ENCODE results near the gene FAM237B. TPM values are rescaled to one million over a fixed set of nuclear protein-coding genes. Genes with fewer than 3 reads are reported as not detected.
"Not testable (repeated sequence)": the region's sequence is repeated elsewhere in the genome, so short reads cannot be mapped to it uniquely, and the experiment has no call there.

FAM237B gene
- not detected in 2 replicates for total RNA-seq

DNA sequence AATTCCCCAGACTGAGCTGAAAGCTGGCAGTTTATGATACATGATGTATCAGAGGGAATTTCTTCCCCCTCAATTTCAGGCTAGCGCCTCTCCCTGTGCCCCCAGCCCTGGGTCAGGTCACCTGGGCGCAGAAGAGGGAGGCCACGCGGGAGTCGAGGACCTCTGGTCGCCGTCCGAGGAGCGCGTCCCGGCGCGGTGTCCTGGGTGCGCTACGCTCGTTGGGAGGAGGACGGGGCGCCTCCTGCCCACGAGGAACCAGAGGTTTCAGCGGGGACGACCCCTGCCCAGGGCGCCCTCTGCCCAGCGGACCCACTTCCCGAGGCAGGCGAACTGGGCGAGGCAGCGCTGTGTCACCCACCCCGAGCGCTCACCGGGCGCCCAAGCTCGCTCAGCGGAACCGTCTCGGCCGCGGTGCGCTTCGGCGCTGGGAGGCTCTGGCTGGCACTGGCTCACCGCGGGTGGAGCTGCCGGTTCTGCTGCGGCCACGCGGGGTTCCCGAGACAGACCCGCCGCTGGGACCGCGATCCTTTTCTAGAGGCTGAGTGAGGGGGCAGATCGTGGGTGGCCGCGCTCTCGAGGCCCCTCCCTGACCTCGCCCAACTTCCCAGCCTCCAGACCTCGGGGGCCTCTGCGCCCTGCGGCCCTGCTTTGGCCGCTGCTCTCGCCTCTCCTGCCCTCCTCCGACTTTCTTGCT is at the start of gene FAM237B:
Gene FAM237B (minus strand): TSS at position 504 of the 694 bp plus-strand sequence. CDS start 1,556 bp downstream, outside the sequence.
- DNase-seq (ENCODE audit: low read depth, low spot score), result no peak

DNA sequence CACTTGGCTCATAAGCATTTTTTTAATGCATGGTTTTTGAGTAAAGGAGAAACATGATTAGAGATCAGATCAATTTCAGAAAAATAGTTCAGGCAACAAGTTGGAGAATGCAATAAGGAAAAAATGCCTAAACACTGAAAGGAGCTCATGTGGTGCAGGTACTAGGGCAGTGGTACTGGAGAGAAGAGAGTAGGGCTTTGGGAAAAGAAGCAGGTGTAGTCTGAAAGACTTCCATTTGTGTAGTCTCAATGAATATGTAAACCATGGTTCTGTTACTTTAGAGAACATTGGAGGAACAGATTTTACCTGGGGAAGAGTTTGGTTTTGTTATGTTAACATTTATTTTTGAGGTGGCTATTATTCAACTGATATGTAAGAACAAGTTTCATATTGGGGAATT is 30.9 kb upstream of the FAM237B start:
- no peak for DNase-seq (ENCODE audit: low read depth, low spot score)

DNA sequence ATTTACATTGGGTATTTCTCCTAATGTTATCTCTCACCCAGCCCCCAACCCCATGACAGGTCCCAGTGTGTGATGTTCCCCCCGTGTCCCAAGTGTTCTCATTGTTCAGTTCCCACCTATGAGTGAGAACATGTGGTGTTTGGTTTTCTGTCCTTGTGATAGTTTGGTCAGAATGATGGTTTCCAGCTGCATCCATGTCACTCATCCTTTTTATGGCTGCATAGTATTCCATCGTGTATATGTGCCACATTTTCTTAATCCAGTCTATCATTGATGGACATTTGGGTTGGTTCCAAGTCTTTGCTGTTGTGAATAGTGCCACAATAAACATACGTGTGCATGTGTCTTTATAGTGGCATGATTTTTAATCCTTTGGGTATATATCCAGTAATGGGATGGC is 28.9 kb upstream of the FAM237B start:
- DNase-seq (ENCODE audit: low read depth, low spot score), result not testable (repeated sequence)

DNA sequence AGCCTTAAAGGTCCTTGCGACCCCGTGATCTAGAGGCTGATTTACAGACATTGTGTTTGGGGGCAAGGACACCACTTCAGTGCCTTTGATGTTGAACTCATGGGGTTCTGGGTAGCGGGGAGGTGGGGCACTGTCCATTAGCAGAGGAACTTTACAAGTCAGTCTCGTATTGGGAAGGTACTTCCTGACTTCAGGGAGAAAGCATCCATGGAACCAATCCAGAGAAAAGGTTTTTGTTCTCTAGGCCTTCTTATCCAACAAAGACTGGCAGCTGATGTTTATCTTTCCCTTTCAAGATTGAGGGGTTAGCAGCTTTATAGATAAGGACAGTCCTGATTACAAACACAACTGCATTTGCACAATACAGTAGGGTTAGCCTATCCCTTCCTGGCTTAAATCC is 28.2 kb upstream of the FAM237B start:
- no peak for DNase-seq (ENCODE audit: low read depth, low spot score)

DNA sequence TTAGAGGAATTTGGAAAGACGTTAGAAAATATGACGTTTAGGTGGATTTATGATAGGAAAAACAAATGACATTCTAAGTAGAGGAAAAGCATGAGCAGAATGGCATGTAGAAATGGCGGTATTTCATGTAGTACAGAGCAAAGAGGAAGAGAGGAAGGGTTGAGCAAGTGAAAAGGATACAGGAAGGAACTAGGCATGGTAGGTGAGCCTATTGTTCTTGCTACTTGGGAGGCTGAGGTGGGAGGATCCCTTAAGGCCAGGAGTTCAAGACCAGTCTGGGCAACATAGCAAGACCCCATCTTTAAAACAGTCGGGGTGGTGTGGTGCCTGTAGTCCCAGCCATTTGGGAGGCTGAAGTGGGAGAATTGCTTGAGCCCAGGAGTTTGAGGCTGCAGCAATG is 26.7 kb upstream of the FAM237B start:
- DNase-seq (ENCODE audit: low read depth, low spot score), result no peak

DNA sequence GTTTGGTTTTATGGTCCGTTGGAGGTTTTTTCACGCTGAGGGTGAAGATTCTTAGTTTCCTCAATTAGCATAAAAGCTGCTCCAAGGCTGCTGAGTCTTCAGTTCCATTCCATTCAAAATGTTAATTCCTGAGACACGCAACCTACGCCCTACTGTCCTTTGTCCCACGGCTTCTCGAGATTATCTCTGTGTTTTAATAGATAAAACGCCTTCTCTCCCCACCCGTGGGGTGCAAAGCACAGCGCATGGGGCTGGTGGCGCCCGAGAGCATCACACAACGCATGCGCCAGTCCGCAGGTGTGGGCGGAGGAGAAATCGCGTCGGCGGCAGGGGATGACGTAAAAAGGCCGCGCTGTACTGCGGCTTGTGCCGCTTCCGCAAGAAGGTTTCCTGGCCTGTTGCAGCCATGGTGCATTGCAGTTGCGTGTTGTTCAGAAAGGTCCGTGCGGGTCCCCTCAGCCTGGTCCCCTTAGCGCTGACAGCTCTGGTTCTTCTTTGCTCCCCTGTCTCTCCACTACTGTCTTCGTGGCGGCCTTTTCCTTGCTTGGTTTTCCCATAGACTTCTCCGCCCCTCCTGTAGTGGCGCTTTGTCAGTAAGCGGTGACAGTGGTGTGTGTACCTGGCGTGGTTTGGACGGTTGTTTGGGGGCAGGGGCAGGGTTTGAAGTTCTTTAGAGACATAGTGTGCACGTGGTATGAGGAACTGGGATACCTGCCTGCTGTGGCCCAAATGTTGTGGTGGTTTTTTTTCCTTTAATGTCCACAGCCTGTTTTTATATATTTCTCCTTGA is 25.4 kb upstream of the FAM237B start, which contains the start of gene GTPBP10:
Gene GTPBP10 (plus strand): TSS at position 381 of the 790 bp plus-strand sequence. CDS start 26 bp downstream, at position 407.
- DNase-seq (ENCODE audit: low read depth, low spot score), result peak; percentile 81

DNA sequence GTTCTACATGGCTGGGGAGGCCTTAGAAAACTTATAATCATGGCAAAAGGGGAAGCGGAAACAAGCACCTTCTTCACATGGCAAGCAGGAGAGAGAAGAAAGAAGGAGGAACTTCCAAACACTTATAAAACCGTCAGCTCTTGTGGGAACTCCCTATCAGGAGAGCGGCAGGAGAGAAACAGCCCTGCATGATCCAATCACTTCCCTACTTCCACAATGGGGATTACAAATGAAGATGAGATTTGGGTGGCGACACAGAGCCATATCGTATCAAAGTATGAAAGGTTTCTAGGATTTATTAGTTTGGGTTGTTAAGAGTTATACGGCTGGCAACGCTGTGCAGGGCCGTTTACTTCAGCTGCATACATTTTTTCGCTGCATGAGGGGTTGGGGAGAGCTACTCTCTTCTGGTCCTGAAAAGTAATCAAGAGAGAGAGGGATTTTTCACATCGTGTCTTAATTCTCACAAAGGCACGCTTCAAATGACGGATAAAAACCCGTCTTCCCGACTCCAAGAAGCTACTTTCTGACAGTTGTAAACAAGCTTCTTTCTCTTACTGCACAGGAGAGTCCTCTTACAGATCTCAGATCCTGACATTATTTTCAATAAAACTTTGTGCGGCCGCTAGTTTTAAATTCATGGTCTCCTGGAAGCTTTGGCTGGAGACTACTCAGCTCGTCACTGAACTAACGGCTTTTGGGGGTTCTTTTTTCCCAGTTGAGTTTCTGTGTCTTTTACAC is 24.7 kb upstream of the FAM237B start:
- DNase-seq (ENCODE audit: low read depth, low spot score), result no peak

DNA sequence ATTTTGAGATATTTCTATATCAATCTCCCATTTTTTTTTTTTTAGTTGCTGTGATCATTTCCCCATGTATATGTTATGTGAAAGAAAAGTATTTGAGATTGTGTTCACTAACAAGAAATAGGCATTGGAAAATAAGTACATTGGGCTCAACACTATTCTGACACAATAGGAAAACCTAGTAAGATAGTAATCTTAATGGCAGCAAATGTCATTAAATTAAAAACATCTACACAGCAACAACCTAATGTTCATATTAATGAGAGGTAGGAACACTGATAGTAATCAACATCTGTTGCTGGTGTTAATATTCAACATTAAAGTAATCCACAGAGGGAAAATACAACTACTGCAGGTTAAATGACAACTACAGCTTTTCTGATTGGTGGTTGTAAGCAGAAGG is 23.9 kb upstream of the FAM237B start:
- DNase-seq (ENCODE audit: low read depth, low spot score), result no peak

DNA sequence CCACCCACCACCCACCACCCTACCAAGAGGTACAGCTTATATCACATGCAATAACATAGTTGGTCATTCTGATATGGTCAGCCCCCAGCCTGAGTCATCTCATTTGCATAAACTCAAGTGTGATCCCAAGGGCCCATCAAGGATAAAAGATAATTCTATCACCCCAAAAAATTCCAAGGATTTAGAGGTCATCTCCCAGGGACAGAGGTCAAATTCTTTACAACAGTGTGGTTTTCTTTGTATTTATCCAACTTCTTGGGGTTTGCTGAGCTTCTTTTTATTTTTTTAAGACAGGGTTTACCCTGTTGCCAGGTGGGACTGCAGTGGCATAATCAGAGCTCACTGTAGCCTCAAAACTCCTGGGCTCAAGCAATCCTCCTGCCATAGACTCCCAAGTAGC is 16.0 kb upstream of the FAM237B start:
- DNase-seq (ENCODE audit: low read depth, low spot score), result no peak

DNA sequence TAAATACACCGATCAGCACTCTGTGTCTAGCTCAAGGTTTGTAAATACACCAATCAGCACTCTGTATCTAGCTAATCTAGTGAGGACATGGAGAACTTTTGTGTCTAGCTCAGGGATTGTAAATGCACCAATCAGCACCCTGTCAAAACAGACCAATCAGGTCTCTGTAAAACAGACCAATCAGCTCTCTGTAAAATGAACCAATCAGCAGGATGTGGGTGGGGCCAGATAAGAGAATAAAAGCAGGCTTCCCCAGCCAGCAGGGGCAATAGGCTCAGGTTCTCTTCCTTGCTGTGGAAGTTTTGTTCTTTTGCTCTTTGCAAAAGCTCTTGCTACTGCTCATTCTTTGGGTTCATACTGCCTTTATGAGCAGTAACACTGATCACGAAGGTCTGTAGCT is 13.8 kb upstream of the FAM237B start:
- not testable (repeated sequence) for DNase-seq (ENCODE audit: low read depth, low spot score)

DNA sequence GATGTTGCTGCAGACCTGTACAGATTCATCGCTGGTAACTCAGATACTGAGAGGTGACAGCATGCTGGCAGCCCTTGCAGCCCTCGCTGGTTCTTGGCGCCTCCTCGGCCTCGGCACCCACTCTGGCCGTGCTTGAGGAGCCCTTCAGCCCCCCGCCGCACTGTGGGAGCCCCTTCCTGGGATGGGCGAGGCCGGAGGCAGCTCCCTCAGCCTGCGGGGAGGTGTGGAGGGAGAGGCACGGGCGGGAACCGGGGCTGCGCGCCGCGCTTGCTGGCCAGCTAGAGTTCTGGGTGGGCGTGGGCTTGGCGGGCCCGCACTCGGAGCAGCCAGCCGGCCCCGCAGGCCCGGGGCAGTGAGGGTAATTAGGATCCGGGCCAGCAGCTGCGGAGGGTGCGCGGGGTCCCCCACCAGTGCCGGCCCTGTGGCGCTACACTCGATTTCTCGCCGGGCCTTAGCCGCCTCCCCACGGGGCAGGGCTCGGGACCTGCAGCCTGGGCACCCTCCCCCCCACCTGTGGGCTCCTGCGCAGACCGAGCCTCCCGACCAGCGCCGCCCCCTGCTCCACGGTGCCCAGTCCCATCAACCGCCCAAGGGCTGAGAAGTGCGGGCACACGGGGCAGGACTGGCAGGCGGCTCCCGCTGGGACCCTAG is 13.2 kb upstream of the FAM237B start:
- DNase-seq (ENCODE audit: low read depth, low spot score), result no peak

DNA sequence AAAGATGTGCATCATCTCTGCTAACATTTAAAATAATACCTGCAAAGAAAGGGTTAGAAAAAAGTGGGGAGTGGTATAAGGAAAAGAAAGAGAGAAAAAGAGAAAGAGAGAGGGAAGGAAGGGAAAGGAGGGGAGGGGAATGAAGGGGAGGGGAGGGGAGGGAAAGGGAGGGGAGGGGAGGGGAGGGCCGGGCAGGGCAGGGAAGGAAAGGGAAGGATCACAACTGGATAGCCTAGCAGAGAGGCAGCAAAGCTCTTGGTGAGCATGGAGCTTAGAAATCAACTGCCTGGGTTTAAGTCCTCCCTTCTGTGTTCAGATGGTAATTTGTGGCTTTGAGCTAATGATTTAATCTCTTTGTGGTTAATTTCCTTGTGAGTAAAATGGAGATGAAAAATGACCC is 5.4 kb upstream of the FAM237B start:
- DNase-seq (ENCODE audit: low read depth, low spot score), result no peak

DNA sequence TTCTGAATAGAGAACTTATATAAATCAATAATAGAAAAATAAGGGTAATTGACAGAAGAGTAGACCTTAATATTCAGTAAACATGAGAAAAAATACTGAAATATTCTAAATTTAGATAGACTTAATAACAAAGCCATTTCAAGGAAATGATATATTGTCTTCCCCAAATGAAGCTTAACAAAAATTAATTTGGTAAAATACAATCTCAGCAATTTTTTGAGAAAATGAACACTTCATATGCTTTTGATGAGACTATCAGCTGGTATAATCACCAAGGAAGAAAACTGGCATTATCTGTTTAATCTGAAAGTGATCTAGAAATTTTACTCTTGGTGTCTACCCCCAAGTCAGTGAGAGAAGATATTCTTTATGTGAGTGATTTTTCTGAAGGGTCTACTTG is 1.7 kb upstream of the FAM237B start:
- DNase-seq (ENCODE audit: low read depth, low spot score), result no peak

DNA sequence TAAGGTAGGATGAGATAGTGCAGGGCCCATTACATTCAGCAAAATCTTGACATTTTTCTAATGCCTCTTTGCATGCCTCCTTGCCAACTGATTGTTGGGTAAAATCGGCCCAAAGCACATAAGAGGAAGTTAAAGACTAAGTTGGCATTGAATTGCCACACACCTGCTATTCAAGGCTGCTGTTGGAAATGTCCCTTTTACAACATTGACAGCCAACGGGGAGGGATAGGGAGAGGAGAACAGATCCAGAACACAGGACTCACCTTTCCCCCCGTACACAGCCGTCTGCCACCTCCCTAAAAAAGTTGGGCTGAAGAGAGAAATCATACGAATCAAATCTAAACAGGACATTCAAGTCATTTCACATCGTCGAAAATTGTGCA is 695 bp downstream of the FAM237B start:
- no peak for DNase-seq (ENCODE audit: low read depth, low spot score)

DNA sequence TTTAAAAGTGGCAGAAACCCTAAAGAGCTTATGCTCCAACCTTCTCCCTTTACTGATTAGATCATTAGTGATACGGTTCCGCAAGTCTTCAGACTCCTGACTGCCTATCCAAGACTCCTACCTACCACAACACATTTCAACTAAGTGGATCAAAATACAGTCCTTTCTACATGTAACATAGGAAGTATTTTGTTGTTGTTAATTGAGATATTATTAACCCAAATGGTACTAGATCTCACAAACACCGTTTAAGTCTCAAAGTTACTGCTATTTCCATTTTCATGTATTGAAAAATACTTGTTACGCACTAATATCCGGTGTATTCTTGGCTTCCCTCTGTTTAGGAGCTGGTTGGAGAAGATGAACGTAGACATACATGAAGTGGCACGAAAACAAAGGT is 1.1 kb downstream of the FAM237B start:
- DNase-seq (ENCODE audit: low read depth, low spot score), result no peak

DNA sequence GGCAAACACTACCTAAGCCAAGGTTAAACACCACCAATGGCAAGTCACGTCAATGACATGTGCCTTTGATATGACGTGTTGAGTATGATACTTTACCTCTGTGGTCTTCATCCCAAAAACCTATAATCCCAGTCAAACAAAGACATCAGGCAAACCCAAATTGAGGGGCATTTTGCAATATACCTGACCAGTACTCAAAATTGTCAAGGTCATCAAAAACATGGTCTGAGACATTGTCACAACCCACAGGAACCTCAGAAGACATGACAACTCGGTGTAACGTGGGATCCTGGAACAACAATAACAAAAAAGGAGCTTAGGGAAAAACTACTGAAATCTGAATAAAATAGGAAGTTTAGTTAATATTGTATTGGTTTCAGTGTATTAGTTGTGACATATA is 7.2 kb downstream of the FAM237B start:
- no peak for DNase-seq (ENCODE audit: low read depth, low spot score)

DNA sequence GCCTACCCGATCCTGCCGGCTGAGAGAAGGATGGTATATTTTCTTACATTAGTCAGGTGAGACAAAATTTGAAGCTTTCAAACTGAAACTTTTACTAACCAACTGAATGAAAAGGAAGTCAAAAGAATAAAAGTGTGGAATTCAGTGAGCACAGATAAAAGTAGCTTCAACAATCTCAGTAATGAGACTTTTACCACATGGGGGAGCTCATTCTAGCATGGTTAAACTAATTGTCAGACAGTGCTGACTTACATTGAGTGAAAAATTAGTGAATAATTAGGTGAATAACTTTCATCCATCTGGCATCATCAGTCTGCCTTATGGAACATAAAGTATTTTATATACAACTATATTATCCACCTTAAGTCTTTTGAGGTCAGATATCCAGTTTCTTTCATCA is 8.4 kb downstream of the FAM237B start:
- no peak for DNase-seq (ENCODE audit: low read depth, low spot score)

DNA sequence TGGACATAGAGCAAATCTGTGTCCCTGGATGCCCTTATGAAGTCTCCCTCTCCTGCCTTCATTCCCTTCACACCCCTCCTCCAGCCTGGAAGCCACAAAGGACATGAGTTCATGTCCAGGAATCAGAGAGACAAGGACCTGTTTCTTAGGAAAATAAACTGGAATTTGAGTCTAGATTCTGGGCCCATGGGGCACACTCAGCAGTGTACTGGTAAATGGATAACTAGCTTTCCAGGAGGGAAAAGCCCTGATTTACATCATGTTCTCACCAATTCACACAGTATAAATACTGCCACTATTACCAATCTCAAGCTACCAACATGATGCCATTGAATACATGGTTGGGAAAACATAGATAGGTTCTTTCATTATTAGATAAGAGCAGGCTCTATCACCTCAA is 9.9 kb downstream of the FAM237B start:
- DNase-seq (ENCODE audit: low read depth, low spot score), result no peak

DNA sequence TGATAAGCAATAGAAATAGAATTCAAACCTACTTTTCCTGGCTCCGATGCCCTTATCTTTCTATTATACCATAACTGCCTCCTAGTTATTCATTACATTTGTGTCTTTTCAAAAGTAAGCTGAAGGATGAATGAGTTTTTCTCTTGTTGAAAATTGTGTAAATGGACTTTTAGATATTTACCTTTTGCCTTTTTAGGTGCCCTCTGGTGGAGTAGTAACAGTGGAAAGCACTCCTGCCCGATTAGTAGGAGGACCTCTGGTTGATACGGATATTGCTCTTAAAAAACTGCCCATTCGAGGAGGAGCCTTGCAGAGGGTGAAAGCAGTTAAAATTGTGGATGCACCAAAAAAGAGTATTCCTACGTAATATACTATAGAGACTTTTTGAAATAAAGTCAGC is 11.2 kb downstream of the FAM237B start:
- DNase-seq (ENCODE audit: low read depth, low spot score), result no peak

DNA sequence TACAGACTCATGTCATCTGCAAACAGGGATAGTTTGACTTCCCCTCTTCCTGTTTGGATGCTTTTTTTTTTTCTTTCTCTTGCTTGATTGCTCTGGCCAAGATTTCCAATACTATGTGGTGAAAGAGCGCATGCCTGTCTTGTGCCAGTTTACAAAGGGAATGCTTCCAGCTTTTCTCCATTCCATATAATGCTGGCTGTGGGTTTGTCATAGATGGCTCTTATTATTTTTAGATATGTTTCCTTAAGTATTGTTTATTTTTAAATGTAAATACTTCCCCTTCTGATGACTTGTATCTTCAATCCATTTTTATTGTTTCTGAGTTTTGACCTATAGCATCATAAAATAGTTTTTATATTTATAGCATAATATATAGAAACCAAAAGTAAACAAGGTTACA is 17.9 kb downstream of the FAM237B start:
- no peak for DNase-seq (ENCODE audit: low read depth, low spot score)

DNA sequence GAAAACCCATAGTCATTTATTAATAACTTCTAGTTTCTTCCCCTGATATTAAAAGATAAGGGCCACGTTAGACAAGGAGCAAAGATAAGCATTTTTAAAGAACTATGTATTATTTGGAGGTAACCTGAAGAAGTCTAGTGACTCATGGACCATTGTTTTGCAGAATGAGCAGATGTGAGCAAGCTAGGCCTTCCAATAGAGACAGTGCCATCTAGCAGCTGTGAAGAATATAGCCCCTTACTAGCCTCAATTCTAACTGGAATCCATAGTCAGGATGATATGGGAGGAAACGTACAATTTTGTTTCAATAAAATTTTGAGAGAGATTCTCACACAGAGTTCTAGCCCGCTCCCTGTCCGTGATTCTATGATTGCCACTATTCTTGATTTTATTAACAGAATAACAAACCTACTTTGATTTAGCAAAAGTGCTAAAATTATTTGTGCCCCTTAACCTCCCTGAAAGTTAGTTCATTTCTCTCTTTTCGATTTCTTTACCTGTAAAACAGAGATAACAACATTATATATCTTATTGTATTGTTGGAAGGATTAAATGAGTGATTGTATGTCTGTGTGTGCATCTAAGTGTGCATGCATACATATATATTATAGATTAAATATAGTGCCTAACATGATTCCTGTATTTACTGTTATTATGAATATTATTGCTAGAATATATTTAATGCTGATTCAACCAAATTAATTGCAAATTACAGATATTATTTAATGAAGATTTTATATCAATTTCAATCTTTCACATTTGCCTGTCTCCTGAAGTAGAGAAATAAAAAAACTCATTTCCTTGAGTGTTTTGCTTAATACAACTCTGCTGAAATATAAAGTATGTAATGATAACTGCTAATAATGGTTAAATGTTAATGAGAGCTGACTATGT is 22.7 kb downstream of the FAM237B start:
- peak; percentile 45 for DNase-seq (ENCODE audit: low read depth, low spot score)

Data from pulmonary artery endothelial cell (primary cell).